ENCODE measurements around the gene IQSEC1.

GRCh38 chr3:12878141-12878574, 195.1 kb downstream of the IQSEC1 start:
- TF ChIP-seq CTCF (IDR thresholded peaks at IDR 0.05) (no peak), EP300 (IDR thresholded peaks at IDR 0.05) (no peak)
